IPS-NIHi7 (cell line): ENCODE measurements around the gene CCZ1B.
A peak's percentile ranks its signal among the peaks of the same experiment; 100 is the strongest.
"Not testable (repeated sequence)": the region's sequence is repeated elsewhere in the genome, so short reads cannot be mapped to it uniquely, and the experiment has no call there.

Source experiments
- DNase-seq: peaks from one replicate; pipeline ENCODE4 v3.0.0; 2012; ENCODE audit warnings: mixed read lengths; ENCODE audit errors: extremely low spot score

Gene CCZ1B

GRCh38 chr7:6831018-6831725 is 5.1 kb upstream of the CCZ1B start:
- no peak for DNase-seq

GRCh38 chr7:6830026-6830425 is 4.0 kb upstream of the CCZ1B start:
- not testable (repeated sequence) for DNase-seq

- DNase-seq, result not testable (repeated sequence)
Measured at GRCh38 chr7:6829616-6830015, 3.5 kb upstream of the CCZ1B start.

- peak; percentile 16 for DNase-seq
Measured at GRCh38 chr7:6827180-6827579, 1.1 kb upstream of the CCZ1B start.

- DNase-seq, result not testable (repeated sequence)
Measured at GRCh38 chr7:6825236-6826125, 594 bp downstream of the CCZ1B start.

- DNase-seq, result not testable (repeated sequence)
Measured at GRCh38 chr7:6821622-6822021, 4.5 kb downstream of the CCZ1B start.

GRCh38 chr7:6815470-6815869 is 10.6 kb downstream of the CCZ1B start:
- DNase-seq, result not testable (repeated sequence)

GRCh38 chr7:6813011-6813410 is 13.1 kb downstream of the CCZ1B start:
- DNase-seq, result not testable (repeated sequence)

GRCh38 chr7:6807959-6808358 is 18.1 kb downstream of the CCZ1B start:
- not testable (repeated sequence) for DNase-seq

- not testable (repeated sequence) for DNase-seq
Measured at GRCh38 chr7:6807393-6807918, 18.6 kb downstream of the CCZ1B start.

- not testable (repeated sequence) for DNase-seq
Measured at GRCh38 chr7:6800331-6800730, 25.7 kb downstream of the CCZ1B start.

- not testable (repeated sequence) for DNase-seq
Measured at GRCh38 chr7:6799887-6800286, 26.2 kb downstream of the CCZ1B start.

GRCh38 chr7:6798047-6798446 is 28.0 kb downstream of the CCZ1B start:
- not testable (repeated sequence) for DNase-seq

GRCh38 chr7:6797218-6797617 is 28.9 kb downstream of the CCZ1B start:
- DNase-seq, result not testable (repeated sequence)

- not testable (repeated sequence) for DNase-seq
Measured at GRCh38 chr7:6794276-6794675, 31.8 kb downstream of the CCZ1B start.

GRCh38 chr7:6792113-6792872 is 33.8 kb downstream of the CCZ1B start:
- DNase-seq, result not testable (repeated sequence)

GRCh38 chr7:6789353-6789752 is 36.7 kb downstream of the CCZ1B start:
- not testable (repeated sequence) for DNase-seq

GRCh38 chr7:6781581-6781980 is 44.5 kb downstream of the CCZ1B start:
- not testable (repeated sequence) for DNase-seq

GRCh38 chr7:6761186-6761585 is 64.9 kb downstream of the CCZ1B start:
- DNase-seq, result not testable (repeated sequence)

GRCh38 chr7:6753964-6754363 is 72.1 kb downstream of the CCZ1B start, which contains the start of gene RSPH10B2:
Gene RSPH10B2 (plus strand): TSS chr7:6754103. CDS start chr7:6757678, 3,575 bp downstream.
- not testable (repeated sequence) for DNase-seq

GRCh38 chr7:6750173-6750572 is 75.9 kb downstream of the CCZ1B start:
- DNase-seq, result not testable (repeated sequence)
